Stimulated activated CD4-positive, alpha-beta T cell treated with anti-CD3 and anti-CD28 coated beads, Interleukin-15, amount 100 ng/mL, for 48 hours (primary cell): Measurements from ENCODE around the gene GSTM4.

ENCODE experiments used
- DNase-seq, 2 donors: peaks; one replicate each; pipeline ENCODE4 v3.0.0-alpha.2; 2020; ENCODE audit warnings: low read depth in 2 of 2

Gene GSTM4

DNA sequence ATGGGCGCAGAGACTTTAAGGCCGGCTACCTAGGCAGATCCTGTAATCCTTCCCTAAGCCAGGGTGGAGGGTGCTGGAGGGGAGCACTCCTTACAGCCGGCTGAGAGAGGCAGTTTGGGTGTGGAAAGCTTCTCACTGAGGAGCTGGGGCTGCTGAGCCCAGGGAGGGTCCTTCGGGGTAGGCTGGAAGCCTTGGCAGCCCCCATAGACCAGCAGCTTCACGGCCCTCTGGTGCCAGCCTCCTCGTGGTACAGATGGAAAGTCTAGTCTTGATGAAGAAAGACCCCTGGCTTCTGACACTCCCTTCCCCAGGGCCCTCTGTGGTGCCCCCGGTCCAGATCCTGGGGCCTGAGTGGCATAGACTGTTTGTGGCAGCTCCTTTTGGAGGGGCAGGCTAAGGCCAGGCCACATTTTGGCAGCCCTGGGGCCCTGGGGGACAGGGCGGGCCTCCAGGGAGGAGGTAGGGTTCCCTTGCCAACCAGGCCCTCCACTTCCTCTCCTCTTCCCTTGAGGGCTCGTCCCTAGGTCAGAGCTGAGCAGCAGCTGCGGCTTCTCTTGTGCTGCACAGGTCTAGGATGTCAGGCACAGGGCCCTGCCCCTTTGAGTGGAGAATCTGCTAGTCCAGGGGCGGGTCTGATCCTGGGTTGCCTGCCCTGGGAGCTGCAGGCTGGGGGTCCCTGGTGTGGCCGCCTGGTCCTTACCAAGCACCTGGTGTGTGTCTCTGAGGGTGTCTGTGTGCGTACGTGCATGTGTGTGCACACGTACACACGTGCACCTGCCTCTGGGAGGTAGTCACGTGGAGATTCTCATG lies 31.5 kb upstream of the GSTM4 start:
- no peak for DNase-seq

DNA sequence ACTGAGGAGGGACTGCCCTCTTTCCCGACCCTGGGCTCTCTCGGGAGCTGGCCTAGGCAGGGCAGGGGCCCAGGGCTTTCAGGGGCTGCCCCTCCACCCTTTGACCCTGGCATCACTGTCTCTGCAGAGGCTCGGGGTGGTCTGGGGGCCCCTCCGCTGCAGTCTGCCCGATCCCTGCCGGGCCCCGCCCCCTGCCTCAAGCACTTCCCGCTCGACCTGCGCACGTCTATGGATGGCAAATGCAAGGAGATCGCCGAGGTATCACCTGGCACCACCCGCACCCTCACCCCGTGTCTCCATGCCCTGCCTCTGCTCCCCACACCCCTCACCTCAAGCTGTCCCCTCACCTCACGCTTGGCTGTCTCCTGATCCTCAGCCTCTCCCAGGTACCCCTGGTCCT lies 30.7 kb upstream of the GSTM4 start:
- DNase-seq, result no peak

DNA sequence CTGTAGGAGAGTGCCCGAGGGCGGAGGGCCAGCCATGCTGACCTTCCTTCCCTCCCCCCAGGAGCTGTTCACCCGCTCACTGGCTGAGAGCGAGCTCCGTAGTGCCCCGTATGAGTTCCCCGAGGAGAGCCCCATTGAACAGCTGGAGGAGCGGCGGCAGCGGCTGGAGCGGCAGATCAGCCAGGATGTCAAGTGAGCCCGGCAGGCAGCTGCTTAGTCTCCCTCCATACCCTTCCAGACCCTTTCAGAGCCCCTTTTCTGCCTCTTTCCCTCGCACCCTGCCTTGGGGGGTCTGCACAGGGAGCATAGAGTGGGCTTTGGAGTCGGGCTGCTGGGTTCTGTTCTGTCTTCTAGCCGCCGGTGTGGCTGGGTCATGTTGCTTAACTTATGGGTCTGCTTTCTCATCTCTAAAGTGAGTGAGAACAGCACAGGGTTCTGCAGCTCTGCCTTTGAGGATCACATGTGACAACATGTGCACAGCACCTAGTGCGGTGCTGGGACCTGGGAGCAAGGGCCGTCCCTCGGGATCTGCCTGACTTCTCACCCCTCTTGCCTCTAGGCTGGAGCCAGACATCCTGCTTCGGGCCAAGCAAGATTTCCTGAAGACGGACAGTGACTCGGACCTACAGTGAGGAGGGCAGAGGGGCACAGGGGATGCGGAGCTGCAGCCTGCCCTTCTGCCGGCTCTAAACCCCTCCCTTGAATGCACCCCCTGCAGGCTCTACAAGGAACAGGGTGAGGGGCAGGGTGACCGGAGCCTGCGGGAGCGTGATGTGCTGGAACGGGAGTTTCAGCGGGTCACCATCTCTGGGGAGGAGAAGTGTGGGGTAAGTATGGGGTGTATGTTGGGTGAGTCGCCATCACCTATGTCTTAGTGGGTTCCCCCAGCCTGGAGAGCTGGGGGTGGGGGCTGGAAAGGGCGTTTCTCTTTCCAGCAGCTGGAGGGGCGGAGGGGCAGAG lies 30.0 kb upstream of the GSTM4 start:
- no peak for DNase-seq

DNA sequence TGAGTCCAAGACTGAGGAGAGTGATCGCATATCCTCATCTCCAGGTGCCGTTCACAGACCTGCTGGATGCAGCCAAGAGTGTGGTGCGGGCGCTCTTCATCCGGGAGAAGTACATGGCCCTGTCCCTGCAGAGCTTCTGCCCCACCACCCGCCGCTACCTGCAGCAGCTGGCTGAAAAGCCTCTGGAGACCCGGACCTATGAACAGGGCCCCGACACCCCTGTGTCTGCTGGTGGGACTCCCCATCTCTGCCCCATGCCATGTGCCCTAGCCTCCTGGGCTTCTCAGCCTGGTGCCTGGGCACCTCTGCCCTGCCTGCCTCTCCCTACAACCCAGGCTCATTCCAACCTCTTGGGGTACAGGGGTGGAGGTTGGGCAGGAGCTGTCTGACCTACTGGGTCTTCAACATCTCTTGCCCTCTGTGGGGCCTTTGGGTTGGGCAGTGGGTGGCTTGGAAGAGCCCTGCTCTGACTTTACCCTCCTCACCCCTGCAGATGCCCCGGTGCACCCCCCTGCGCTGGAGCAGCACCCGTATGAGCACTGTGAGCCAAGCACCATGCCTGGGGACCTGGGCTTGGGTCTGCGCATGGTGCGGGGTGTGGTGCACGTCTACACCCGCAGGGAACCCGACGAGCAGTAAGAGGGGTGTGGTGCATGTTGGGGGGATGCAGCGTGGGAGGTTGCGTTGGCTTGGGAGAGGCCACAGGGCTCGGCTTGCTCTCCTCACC lies 29.1 kb upstream of the GSTM4 start:
- DNase-seq, result no peak

DNA sequence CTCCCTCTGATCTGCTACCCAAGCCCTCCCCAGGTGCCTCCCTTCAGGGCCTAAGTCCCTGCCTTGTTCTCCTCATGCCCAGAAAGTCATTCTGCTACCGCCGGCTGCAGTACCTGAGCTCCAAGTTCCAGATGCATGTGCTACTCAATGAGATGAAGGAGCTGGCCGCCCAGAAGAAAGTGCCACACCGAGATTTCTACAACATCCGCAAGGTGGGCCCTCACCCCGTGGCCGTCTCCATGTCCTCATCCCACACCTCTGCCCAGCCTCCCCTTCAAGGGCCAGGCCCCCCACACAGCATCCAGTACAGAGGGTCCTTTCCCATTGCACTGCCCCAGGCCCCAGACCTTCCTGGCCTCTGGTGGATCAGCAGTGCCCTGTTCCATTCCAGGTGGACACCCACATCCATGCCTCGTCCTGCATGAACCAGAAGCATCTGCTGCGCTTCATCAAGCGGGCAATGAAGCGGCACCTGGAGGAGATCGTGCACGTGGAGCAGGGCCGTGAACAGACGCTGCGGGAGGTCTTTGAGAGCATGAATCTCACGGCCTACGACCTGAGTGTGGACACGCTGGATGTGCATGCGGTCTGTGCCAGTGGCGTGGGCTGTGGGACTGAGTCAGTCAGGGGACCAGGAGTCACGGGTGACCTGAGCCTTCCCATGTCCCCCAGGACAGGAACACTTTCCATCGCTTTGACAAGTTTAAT lies 28.1 kb upstream of the GSTM4 start:
- DNase-seq, result no peak

DNA sequence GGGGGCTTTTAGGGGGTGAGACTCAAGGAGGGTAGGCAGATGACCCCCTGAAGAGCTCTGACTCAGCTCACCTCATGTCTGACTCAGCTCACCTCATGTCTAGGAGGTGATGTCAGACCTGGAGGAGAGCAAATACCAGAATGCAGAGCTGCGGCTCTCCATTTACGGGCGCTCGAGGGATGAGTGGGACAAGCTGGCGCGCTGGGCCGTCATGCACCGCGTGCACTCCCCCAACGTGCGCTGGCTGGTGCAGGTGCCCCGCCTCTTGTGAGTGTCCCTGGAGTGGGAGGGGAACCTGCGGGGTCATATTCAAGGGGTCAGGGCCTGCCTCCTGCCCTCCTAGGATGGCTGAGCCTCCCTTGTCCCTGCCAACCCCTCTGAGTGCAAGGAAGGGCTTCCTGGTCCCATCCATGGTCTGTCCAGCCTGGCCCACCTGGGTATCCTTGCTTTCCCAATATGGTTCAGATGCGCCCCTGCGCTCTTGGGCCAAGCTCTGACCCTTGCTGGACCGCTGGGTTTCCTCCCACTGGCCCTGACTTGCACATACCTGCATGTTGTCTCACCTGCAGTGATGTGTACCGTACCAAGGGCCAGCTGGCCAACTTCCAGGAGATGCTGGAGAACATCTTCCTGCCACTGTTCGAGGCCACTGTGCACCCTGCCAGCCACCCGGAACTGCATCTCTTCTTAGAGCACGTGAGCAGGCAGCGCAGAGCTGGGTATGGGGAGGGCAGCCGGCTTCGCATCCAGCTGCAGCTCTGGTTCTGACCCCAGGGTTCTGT lies 27.2 kb upstream of the GSTM4 start:
- DNase-seq, result no peak

DNA sequence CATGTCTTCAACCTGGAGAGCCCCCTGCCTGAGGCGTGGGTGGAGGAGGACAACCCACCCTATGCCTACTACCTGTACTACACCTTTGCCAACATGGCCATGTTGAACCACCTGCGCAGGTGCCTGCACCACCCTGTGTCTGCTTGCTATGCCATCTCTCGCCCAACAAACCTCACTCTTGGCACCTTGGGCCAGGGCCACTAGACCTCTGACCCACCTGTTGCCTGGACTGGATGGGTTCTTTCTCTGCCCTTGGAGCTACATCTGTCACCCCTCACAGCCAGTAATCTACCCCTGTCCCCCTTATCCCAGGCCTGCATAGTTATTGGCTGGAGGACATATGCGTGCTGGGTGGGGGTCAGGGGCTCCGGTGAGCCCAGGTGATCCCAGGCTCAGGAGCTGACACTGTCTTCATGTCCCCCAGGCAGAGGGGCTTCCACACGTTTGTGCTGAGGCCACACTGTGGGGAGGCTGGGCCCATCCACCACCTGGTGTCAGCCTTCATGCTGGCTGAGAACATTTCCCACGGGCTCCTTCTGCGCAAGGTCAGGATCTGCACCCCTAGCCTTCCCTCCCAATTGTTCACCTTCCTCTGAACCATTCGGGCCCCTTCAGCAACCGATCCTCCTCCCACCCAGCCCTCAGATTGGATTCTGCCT lies 26.4 kb upstream of the GSTM4 start:
- no peak for DNase-seq

DNA sequence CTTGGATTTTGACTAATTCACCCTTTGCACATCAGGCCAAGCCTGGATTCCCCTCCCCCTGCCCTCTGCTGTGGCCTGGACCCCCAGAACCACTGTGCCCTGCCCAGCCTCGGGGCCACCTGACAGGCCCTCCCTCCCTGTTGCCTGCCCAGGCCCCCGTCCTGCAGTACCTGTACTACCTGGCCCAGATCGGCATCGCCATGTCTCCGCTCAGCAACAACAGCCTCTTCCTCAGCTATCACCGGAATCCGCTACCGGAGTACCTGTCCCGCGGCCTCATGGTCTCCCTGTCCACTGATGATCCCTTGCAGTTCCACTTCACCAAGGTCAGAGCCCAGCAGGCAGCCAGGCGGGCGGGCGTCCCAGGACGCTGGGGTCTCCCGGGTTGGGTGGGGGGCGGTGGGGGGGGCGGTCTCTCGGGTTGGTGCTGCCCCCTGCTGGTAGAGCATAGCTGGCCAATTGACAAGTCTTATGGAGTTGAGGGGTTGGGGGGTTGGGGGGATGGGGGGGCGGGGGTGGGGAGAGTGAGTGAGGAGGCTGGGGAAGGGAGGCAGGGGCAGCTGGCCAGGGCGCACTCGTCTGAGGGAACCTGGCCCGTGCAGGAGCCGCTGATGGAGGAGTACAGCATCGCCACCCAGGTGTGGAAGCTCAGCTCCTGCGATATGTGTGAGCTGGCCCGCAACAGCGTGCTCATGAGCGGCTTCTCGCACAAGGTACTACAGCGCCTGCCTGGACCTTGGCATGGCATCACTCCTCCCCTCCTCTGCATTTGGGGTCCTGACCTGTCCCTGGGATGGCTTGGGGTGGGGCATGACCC lies 25.6 kb upstream of the GSTM4 start:
- no peak for DNase-seq

DNA sequence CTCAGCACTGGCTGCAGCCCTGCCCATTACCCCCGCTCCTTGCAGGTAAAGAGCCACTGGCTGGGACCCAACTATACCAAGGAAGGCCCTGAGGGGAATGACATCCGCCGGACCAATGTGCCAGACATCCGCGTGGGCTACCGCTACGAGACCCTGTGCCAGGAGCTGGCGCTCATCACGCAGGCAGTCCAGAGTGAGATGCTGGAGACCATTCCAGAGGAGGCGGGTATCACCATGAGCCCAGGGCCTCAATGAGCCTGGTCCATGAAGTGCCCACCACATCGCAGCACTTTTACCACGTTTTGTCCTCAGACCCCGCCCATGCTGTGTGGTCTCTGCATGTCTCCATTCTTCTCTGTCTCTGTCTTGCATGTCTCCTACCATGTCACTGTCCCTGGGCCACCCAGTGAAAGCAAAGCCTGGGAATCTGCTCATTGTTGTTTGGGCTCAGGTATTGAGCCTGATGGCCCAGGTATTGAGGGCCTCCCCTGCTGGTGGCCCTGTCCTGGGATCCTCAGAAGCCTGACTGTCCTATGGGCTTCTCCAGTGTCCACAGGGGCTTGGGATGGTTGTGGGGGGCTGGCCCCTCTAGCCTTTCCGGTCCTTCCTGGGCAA lies 24.9 kb upstream of the GSTM4 start:
- no peak for DNase-seq

DNA sequence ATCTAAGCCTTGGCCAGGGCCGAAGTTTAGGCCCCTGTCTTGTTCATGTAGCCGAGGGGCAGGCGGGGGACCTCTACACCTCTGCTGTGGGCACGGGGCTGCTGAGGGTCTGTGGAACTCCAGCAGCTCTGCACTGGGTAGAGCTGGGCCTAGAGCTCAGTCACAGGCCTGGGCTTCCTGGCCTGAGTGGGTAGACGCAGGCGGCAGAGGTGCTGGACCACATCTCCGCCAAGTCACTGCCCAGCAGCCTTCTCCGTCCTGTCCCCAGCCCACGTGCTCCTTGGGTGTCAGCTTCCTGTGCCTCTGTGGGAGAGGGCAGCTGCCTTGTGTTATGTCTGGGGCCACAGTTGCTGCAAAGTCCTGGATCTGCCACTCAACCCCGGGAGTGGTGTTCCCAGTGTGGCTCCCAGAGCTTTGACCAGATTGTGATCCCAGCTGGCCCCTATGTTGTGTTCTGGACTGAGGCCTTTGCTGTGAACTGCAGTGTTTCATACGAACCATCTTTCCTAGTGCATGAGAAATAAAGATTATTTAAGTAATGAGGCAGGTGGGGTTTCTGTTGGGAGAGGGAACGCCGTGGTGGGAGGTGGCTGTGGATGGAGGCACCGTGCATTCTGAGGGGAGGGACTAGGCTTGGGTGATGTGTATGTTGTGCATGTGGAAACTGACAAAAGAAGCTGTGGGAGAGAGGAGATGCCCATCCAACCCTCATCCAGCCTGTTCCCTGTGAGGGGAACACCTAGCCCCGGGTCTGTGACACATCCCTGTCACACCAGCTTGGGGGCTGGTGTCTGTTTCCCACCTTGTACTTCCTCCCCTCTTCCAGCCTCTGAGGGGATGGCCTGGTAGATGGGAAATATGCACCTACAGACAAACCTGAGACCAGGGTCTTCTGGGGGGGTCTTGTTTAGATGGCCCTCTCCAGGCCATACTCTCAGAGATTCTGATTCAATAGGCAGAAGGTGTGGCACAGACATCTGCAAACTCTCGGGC lies 24.1 kb upstream of the GSTM4 start:
- DNase-seq, result no peak

DNA sequence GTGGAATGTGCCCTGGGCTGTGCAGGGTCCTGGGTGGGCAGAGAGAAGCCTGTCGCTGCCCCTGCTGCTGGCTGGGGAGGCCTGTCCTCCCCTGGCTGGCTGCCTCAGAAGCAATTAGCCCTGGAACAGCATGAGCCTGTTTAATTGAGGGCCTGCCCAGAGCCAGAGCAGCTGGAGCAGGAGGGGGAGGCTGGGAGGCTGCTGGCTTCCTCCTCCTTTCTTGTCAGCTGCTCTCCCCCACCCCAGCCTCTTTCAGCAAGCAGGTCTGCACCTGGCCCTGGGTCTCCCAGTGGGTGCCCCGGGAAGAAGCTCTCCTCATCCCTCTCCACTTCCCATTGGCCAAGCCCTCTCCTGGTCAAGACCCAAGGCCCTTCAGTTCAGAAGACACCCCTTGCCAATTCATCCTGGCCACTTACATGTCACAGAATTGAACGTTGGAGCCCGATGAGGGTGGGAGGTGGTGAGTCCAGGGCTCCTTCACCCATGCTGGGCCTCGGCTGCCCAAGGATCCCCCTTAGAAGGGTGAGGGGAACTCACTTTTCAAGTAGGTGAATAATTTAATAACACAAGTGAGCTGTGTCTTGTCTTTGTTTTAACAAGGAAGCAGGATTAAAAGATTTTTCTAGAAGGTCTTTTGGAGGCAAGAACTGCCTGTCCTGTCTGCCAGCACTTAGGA lies 23.1 kb upstream of the GSTM4 start:
- no peak for DNase-seq

DNA sequence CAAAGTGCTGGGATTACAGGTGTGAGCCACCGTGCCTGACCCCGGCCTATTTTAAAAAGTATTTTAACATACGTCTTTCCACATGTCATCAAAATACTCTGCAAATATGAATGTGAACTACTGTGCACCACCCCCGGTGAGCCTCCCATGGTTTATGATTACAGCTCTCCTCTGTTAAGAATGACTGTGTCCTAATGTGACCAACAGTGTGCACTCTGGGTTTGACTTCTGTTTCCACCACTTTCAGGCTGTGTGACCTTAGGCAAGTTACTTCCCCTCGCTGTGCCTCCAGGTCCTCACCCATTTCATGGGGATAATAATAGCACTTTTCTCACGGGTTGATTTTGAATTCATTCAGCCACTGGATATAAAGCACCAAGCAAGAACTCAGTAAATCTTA lies 21.6 kb upstream of the GSTM4 start:
- no peak for DNase-seq

DNA sequence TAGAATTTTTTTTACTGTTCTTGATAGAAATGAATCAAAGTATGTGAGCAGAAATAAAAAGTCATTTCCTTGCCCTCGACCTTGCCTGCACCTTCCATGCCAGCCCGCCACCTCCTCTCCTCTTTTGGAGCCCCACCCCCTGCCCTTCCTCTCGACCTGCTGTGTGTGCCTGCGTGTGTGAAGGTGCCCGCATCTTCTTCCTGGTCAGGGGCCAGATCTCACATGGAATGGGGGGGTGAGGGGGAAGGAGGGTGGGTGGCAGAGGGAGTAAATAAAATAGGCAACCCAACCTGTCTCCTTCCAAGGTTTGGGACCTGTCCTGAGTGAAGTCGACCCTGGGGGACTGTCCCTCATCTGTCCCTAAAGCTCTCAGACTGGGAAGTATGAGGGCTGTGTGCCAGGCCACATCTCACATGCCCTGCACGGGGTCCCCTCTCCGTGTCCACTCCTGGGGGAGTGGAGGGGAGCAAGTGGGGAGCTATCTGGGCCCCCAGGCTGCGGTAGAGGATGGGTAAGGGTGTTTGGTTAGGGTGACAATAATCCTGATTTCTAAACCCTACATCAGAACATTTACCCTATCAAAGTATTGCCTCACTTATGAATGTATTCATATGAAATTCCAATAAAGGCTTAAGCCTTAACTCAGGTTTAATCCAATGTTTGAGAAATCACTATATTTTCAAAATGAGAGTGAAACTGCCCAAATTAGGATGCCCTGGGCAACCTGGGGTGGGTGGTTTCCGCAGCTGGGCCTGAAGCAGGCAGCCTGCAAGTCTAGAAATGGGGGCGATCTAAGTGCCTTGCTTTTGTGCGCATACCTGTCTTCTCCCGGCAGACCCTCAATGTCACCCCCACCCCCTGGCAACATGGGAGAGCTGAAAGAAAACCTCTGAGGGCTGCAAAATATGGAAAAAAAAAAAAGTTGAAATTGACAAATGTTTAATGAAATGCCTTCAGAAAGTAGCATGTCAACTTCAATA lies 20.8 kb upstream of the GSTM4 start:
- DNase-seq, result no peak

DNA sequence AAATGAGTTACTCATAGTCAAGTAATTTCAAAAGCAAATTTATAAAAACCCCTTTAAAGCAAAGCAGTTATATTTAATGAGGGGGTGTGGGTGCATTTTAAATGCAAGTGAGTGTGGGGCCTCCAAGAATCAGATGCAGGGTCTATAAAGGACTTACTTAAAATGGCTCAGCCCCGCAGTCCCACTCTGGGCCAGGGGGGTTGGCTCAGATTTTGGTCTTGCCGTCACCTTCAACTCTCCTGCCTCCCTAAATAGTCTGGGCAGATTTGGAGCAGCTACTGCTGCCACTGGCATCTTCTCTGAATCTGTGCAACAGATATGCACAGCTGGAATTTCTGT lies 20.1 kb upstream of the GSTM4 start:
- no peak for DNase-seq

DNA sequence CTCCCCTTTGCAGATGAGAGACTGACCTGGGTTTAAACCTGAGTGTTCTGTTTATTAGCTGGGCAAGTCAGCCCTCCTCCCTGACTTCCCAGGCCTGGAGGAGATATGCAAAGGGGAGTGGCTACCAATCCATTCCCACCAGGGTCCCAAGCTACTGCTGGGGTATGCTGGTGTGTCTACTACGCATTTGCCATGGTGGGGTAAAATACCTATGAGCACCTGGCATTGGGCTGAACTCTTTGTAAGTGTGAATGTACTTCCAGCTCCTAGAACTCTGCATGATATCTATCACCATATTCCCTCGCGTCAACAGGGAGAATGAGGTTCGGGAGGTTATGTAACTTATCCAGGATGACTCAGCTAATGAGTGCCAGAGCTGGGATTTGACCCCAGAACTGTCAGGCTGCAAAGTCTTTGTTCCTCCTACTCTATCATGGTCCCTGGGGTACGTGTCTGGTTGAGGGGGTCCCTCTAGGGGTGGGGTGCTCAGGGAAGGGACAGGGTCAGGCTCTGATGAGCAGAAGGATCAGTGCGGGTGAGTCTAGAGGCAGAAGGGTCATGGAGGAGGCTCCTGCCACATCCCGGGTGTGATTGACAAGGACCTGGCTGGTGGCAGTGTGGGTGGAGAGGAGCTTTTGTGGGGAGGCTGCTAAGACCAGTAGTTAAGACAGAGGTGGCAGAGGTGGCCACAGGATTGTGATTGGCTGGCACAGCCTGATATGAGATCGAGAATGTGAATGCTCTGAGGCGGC lies 19.5 kb upstream of the GSTM4 start:
- no peak for DNase-seq
